GM12878 (cell line): Measurements from ENCODE around the gene PFKFB1. TPM values are rescaled to one million over a fixed set of nuclear protein-coding genes. Genes with fewer than 3 reads are reported as not detected.

ENCODE experiments used
- ATAC-seq: fragments of 200-7000 bp; cut with Tn5 transposase; 3 replicates; pipeline ENCODE4 v1.9.1; 2020; ENCODE audit warnings: mild to moderate bottlenecking, moderate library complexity
- BruUV-seq: library from RNA; stranded (reverse); fragments of 400-500 nt; replicated peaks from 2 replicates; lab custom pipeline; 2021; lab: Mats Ljungman, UMichigan
- CTCF ChIA-PET: fragments of 300-600 bp; sonication (Branson Sonifier 250); formaldehyde crosslinking; extraction: SDS; loops from one replicate; lab custom pipeline; 2021; ENCODE audit warnings: inconsistent platforms; lab: Yijun Ruan, JAX
- POLR2A ChIA-PET: fragments of 350-600 bp; formaldehyde crosslinking; extraction: SDS; loops from one replicate; lab custom pipeline; 2021; ENCODE audit warnings: inconsistent platforms; lab: Charles Lee
- RAD21 ChIA-PET: fragments of 300-600 bp; sonication (Branson Sonifier 250); formaldehyde crosslinking; loops from one replicate; lab custom pipeline; 2023; ENCODE audit warnings: antibody characterized with exemption; ENCODE audit not compliant: unreplicated experiment; lab: Charles Lee
- SMC1A ChIA-PET: fragments of 300-600 bp; sonication (Branson Sonifier 250); formaldehyde crosslinking; loops from one replicate; lab custom pipeline; 2023; ENCODE audit not compliant: unreplicated experiment, uncharacterized antibody; lab: Charles Lee
- DNase-seq: peaks from one replicate; pipeline ENCODE4 v3.0.0-alpha.2; 2011; ENCODE audit warnings: low read depth, low spot score
- FAIRE-seq: peaks from 3 replicates; lab custom pipeline; 2011; peaks lifted over from hg19 to GRCh38; lab: Jason Lieb, UNC
- H2AFZ ChIP-seq: 2 replicates; pipeline ENCODE4 v1.6.0; 2011; ENCODE audit warnings: low read depth, low read length, control low read depth; ENCODE audit not compliant: control insufficient read depth
- H3K27ac ChIP-seq: 2 replicates; pipeline ENCODE4 v1.5.1; 2011; ENCODE audit warnings: control low read depth; ENCODE audit not compliant: control insufficient read depth, insufficient read depth
- H3K27me3 ChIP-seq, 2 experiments: replicated peaks in 1 of 2; 2 replicates each; pipeline versions ENCODE4 v1.6.0 to v1.6.1; 2011; ENCODE audit warnings: low read length in 1 of 2; ENCODE audit not compliant: control insufficient read depth in 2 of 2, insufficient read depth in 2 of 2
- H3K36me3 ChIP-seq, 2 experiments: 2 replicates each; pipeline ENCODE4 v1.5.1; 2011; ENCODE audit warnings: low read length in 1 of 2; ENCODE audit not compliant: control insufficient read depth in 2 of 2, insufficient read depth in 2 of 2
- H3K4me1 ChIP-seq: 2 replicates; pipeline ENCODE4 v1.6.1; 2011; ENCODE audit warnings: mild to moderate bottlenecking, low read length, moderate library complexity, mixed read lengths; ENCODE audit not compliant: control insufficient read depth, insufficient read depth
- H3K4me2 ChIP-seq: 2 replicates; pipeline ENCODE4 v1.6.0; 2011; ENCODE audit warnings: control low read depth; ENCODE audit not compliant: control insufficient read depth, insufficient read depth
- H3K4me3 ChIP-seq: fragments of 200-600 bp; sonication (generic); 2 replicates; pipeline ENCODE4 v1.5.1; 2016
- H3K79me2 ChIP-seq: 2 replicates; pipeline ENCODE4 v1.6.0; 2011; ENCODE audit warnings: low read length; ENCODE audit not compliant: control insufficient read depth, insufficient read depth
- H3K9ac ChIP-seq: 2 replicates; pipeline ENCODE4 v1.8.0; 2011; ENCODE audit warnings: low read length, control low read depth, mixed read lengths; ENCODE audit not compliant: control insufficient read depth, insufficient read depth
- H3K9me3 ChIP-seq: replicated peaks from 3 replicates; pipeline ENCODE4 v1.5.1; 2011; ENCODE audit warnings: mild to moderate bottlenecking, low read length; ENCODE audit not compliant: control insufficient read depth, insufficient read depth
- H4K20me1 ChIP-seq: 2 replicates; pipeline ENCODE4 v1.6.0; 2011; ENCODE audit not compliant: control insufficient read depth, insufficient read depth
- DPF2 ChIP-seq: fragments of 450-650 bp; IDR thresholded peaks from 2 replicates; pipeline ENCODE4 v1.6.1; 2017; ENCODE audit warnings: mild to moderate bottlenecking
- EP300 ChIP-seq, 2 experiments: fragments of 150-350 bp in 1 of 2; IDR thresholded peaks; 2 replicates each; pipeline ENCODE4 v1.6.1; 2011 to 2012; ENCODE audit warnings: low read depth in 2 of 2, low read length in 2 of 2, borderline replicate concordance in 1 of 2, improper control_type of control experiment in 1 of 2, inconsistent platforms in 1 of 2; ENCODE audit not compliant: control insufficient read depth in 1 of 2
- WRNIP1 ChIP-seq: IDR thresholded peaks from 2 replicates; pipeline ENCODE4 v1.6.1; 2011; ENCODE audit warnings: low read depth, low read length, improper control_type of control experiment, borderline replicate concordance
- WGBS: methylation state at CpG from one replicate; pipeline ENCODE4 v1.1.6; 2016; ENCODE audit warnings: low lambda C conversion rate; ENCODE audit not compliant: insufficient replicate concordance, insufficient coverage; ENCODE audit errors: missing lambda C conversion rate; 5-methylcytosine and 5-hydroxymethylcytosine counted together
- in situ Hi-C: fragments of 300-500 bp; cut with MboI; formaldehyde crosslinking; loops from 9 replicates; pipeline ENCODE4 v1.14.3; 2018; ENCODE audit warnings: mixed read lengths
- intact Hi-C: fragments of 100-400 bp; cut with micrococcal nuclease; formaldehyde crosslinking; loops from one replicate; pipeline ENCODE4 v1.14.2; 2022; ENCODE audit not compliant: unreplicated experiment
- polyA plus RNA-seq, 11 experiments: library from polyadenylated mRNA; depleted of rRNA in 4 of 11; unstranded in 6 of 11; stranded (reverse) in 5 of 11; fragments of >200 nt; fragmentation: Nextera tagmentation in 4 of 11; fragmentation: Illumina TruSeq in 1 of 11; extraction: Ambion mirVana in 4 of 11; extraction: Trizol in 1 of 11; gene quantifications; 1 replicate in 1 of 11; 2 replicates in 10 of 11; pipeline versions ENCODE4 v1.2.1 to v1.2.3, GENCODE V29; 2011 to 2016; ENCODE audit warnings: inconsistent platforms in 2 of 11, missing spikeins in 2 of 11, low read depth in 1 of 11
- total RNA-seq, 4 experiments: library from RNA; depleted of rRNA in 3 of 4; stranded (reverse); fragments of >200 nt in 3 of 4; fragmentation: Illumina TruSeq in 1 of 4; extraction: Trizol in 1 of 4; gene quantifications; 2 replicates each; pipeline versions ENCODE4 v1.2.1 to v1.2.3, GENCODE V29; 2013 to 2021
- TF ChIP-seq, protein P1 (sequence below): fragments of 450-650 bp; IDR thresholded peaks from 2 replicates; pipeline ENCODE4 v1.6.1; 2017; ENCODE audit warnings: mild to moderate bottlenecking, moderate library complexity
- TF ChIP-seq, protein P2 (sequence below): IDR thresholded peaks from 2 replicates; pipeline ENCODE4 v1.6.1; 2012; ENCODE audit warnings: mild to moderate bottlenecking, low read depth, low read length
- TF ChIP-seq, protein P3 (sequence below): fragments of 450-650 bp; IDR thresholded peaks from 2 replicates; pipeline ENCODE4 v1.6.1; 2017; ENCODE audit warnings: mild to moderate bottlenecking

Gene PFKFB1
- total and polyA plus RNA-seq, 10 of the 15 experiments (the other 5 are each of a cell fraction or from before 2014, with no cell fraction given): 0.13 to 0.59 (median 0.37) TPM

DNA sequence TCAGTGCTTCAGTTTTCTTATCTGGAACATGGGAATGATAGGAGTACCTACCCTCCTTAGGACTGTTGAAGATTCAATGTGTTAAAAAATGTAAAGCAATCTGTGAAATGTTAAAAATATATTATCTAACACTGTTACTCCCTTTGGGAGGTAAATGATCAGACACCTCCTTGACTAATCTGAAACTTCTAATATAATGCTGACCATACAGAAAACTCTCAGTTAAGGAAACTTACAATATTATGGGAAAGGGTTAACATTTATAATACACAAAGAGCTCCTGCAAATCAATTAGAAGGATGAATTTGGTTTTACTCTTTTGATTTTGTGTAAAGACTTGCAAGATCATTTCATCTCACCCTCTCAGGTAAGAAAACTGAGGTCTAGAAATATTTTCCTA lies 1.6 kb upstream of the PFKFB1 start (continued):
- TF ChIP-seq, protein P1, sequence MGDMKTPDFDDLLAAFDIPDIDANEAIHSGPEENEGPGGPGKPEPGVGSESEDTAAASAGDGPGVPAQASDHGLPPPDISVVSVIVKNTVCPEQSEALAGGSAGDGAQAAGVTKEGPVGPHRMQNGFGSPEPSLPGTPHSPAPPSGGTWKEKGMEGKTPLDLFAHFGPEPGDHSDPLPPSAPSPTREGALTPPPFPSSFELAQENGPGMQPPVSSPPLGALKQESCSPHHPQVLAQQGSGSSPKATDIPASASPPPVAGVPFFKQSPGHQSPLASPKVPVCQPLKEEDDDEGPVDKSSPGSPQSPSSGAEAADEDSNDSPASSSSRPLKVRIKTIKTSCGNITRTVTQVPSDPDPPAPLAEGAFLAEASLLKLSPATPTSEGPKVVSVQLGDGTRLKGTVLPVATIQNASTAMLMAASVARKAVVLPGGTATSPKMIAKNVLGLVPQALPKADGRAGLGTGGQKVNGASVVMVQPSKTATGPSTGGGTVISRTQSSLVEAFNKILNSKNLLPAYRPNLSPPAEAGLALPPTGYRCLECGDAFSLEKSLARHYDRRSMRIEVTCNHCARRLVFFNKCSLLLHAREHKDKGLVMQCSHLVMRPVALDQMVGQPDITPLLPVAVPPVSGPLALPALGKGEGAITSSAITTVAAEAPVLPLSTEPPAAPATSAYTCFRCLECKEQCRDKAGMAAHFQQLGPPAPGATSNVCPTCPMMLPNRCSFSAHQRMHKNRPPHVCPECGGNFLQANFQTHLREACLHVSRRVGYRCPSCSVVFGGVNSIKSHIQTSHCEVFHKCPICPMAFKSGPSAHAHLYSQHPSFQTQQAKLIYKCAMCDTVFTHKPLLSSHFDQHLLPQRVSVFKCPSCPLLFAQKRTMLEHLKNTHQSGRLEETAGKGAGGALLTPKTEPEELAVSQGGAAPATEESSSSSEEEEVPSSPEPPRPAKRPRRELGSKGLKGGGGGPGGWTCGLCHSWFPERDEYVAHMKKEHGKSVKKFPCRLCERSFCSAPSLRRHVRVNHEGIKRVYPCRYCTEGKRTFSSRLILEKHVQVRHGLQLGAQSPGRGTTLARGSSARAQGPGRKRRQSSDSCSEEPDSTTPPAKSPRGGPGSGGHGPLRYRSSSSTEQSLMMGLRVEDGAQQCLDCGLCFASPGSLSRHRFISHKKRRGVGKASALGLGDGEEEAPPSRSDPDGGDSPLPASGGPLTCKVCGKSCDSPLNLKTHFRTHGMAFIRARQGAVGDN: no peak

DNA sequence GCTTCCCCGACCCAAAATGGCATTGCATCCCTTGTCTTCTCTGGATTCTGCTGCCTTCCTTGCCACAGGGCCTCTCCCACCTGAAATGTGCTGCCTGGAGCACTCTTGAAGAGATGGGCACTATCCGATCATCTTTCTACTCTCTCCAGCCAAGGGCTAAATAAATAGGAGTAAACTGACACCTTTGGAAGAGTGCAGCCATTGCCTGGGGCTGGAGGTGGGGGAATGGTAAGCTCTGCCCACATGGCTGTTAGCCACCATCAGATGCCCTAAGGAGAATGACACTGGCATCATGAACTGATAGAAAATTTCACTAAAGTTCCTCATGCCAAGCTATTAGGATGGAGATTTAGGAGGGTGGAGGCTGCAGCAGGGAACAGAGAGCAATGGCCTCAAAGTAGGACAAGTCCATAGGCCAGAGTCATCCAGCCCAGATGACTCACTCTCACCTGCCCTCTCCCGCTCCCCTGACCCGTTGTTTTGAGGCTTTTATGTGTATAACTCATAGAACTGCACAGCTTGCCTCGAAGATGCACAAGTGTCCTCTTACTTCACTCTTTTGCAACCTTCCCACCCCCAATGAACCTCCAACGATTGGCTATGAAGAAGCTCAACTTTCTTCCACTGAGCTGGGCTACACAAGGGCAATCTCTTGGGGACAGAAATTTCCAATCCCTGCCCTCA lies 822 bp upstream of the PFKFB1 start:
- TF ChIP-seq DPF2 (no peak), EP300 (IDR thresholded peaks at IDR 0.05; ENCODE audit: borderline replicate concordance in 1 of 2, control insufficient read depth in 1 of 2, low read depth in 2 of 2, low read length in 2 of 2) (no peak), WRNIP1 (no peak)
- TF ChIP-seq, protein P2, sequence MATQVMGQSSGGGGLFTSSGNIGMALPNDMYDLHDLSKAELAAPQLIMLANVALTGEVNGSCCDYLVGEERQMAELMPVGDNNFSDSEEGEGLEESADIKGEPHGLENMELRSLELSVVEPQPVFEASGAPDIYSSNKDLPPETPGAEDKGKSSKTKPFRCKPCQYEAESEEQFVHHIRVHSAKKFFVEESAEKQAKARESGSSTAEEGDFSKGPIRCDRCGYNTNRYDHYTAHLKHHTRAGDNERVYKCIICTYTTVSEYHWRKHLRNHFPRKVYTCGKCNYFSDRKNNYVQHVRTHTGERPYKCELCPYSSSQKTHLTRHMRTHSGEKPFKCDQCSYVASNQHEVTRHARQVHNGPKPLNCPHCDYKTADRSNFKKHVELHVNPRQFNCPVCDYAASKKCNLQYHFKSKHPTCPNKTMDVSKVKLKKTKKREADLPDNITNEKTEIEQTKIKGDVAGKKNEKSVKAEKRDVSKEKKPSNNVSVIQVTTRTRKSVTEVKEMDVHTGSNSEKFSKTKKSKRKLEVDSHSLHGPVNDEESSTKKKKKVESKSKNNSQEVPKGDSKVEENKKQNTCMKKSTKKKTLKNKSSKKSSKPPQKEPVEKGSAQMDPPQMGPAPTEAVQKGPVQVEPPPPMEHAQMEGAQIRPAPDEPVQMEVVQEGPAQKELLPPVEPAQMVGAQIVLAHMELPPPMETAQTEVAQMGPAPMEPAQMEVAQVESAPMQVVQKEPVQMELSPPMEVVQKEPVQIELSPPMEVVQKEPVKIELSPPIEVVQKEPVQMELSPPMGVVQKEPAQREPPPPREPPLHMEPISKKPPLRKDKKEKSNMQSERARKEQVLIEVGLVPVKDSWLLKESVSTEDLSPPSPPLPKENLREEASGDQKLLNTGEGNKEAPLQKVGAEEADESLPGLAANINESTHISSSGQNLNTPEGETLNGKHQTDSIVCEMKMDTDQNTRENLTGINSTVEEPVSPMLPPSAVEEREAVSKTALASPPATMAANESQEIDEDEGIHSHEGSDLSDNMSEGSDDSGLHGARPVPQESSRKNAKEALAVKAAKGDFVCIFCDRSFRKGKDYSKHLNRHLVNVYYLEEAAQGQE: no peak
- TF ChIP-seq, protein P3, sequence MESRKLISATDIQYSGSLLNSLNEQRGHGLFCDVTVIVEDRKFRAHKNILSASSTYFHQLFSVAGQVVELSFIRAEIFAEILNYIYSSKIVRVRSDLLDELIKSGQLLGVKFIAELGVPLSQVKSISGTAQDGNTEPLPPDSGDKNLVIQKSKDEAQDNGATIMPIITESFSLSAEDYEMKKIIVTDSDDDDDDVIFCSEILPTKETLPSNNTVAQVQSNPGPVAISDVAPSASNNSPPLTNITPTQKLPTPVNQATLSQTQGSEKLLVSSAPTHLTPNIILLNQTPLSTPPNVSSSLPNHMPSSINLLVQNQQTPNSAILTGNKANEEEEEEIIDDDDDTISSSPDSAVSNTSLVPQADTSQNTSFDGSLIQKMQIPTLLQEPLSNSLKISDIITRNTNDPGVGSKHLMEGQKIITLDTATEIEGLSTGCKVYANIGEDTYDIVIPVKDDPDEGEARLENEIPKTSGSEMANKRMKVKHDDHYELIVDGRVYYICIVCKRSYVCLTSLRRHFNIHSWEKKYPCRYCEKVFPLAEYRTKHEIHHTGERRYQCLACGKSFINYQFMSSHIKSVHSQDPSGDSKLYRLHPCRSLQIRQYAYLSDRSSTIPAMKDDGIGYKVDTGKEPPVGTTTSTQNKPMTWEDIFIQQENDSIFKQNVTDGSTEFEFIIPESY: no peak

More for the DNA sequence above, 822 bp upstream of the PFKFB1 start:
- no peaks in the 10 kb centered on the region for H4K20me1 ChIP-seq
- CTCF ChIA-PET: no interaction called here
- no peaks in the 10 kb centered on the region for H3K27me3 ChIP-seq
- ATAC-seq (no peak), DNase-seq (no peak), FAIRE-seq (no peak)
- no peaks in the 10 kb centered on the region; the same call in 1 of the 2 replicates for H3K4me1 ChIP-seq
- RAD21 ChIA-PET: no interaction called here
- SMC1A ChIA-PET: interaction anchor here (2.0 kb wide), 1 partner anchor 10 kb away, joined by 8 read pairs; no protein-coding TSS in a partner anchor
- BruUV-seq: no TSS peak
- no peak overlapping the region for H3K27ac ChIP-seq
- H3K9me3 ChIP-seq: no peaks in the 10 kb centered on the region
- intact Hi-C loops: no loop called here
- no peaks in the 10 kb centered on the region for H3K36me3 ChIP-seq
- 0 out of 2 replicates have a peak overlapping the region, but pooled peaks have one; percentile 7 for H2AFZ ChIP-seq
- 18% methylated on average over 6 of the region's 6 CpGs for WGBS
- no peaks in the 10 kb centered on the region for H3K79me2 ChIP-seq
- no peak overlapping the region for H3K4me2 ChIP-seq
- POLR2A ChIA-PET: interaction anchor here (0.5 kb wide), 1 partner anchor 13 kb away, joined by 3 read pairs; no protein-coding TSS in a partner anchor
- in situ Hi-C loops: no loop called here
- no peak overlapping the region for H3K9ac ChIP-seq
- H3K4me3 ChIP-seq: no peak overlapping the region
